GM10248 (cell line): ENCODE data around the gene RNF149.
A peak's percentile ranks its signal among the peaks of the same experiment; 100 is the strongest.

Experiments used
- CTCF ChIA-PET: fragments of 300-600 bp; sonication (Branson Sonifier 250); formaldehyde crosslinking; extraction: SDS; loops from one replicate; lab custom pipeline; 2021; ENCODE audit warnings: antibody characterized with exemption; lab: Yijun Ruan, JAX
- POLR2A ChIA-PET: fragments of 350-650 bp; sonication (Branson Sonifier 250); formaldehyde crosslinking; extraction: SDS; loops from one replicate; lab custom pipeline; 2020; ENCODE audit warnings: antibody characterized with exemption; lab: Yijun Ruan, JAX
- DNase-seq: peaks from one replicate; pipeline ENCODE4 v3.0.0; 2012; ENCODE audit errors: extremely low spot score
- CTCF ChIP-seq: IDR thresholded peaks from 2 replicates; pipeline ENCODE4 v1.5.1; 2012; ENCODE audit warnings: mild to moderate bottlenecking, low read depth; ENCODE audit errors: extremely low read depth, missing control alignments, control extremely low read depth

RNF149 gene

GRCh38 chr2:101274142-101274541, 34.4 kb downstream of the RNF149 start:
- ChIA-PET CTCF (interaction anchor here (0.9 kb wide), 1 partner anchor 24 kb away, joined by 3 read pairs; no protein-coding TSS in a partner anchor), POLR2A (no interaction called here)
- no peak for TF ChIP-seq CTCF
- DNase-seq = no peak

DNA sequence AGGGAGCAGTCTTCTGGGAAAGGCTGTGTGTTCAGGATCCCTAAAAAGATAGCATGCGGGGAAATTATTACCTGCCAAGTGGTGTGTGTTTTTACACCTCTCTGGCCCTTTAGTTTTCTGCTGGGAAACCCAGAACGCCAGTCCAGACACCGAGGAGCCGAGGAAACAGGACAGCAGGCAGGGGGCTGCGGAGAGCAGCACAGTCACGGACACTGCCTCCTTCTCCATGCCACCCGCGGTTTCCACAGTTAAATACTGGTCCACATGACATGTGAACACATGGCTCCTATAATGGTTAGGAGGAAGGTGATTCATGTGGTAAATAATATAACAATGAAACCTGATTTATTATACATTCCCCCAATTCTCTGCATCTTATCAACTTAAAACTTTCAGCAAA, 35.4 kb downstream of the RNF149 start:
- CTCF ChIA-PET = interaction anchor here (0.9 kb wide), 1 partner anchor 25 kb away, joined by 3 read pairs; no protein-coding TSS in a partner anchor
- POLR2A ChIA-PET = no interaction called here
- DNase-seq = no peak
- no peak for TF ChIP-seq CTCF

DNA sequence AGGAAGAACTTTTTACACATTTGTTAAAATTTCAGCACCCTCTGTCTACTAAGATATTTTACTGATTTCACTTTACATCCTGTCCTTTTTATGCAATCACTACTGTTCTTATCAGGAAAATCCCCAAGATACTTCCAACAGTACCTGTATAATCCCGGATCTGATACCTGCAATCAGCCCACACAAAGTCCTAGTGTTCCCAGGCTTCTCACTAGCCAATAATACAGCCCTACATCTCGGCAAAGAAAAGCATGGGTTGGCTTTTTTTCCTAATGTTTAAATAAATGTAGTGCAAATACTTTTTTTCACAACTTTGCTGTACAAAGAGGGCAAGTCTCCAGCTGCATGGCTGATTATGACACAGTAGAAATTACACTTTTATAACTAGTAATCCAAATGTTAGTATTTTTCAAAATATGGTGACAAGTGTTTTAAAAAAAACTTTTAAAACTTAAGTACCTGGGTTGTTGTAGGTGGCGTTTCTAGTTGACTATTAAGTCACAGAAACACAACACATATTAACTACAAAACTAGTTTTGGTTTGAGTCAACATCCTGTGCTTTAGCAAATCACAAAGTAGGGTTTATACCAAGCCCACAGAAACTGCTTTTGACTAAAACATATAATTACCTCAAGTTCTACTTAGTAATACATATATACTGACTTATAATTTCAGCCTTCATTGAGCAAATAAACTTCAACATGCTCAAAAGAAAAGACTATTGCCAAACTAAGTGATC, 36.3 kb downstream of the RNF149 start:
- no peak for TF ChIP-seq CTCF
- DNase-seq = peak; percentile 74
- ChIA-PET POLR2A (no interaction called here), CTCF (interaction anchor here (1.2 to 1.6 kb wide), 2 partner anchors 10 to 36 kb away, joined by 3 read pairs; partner anchors contain the start of gene RNF149)

GRCh38 chr2:101270700-101271259, 37.7 kb downstream of the RNF149 start:
- DNase-seq = no peak
- POLR2A ChIA-PET = no interaction called here
- no peak for TF ChIP-seq CTCF
- CTCF ChIA-PET = interaction anchor here (0.8 to 1.6 kb wide), 7 partner anchors 8 to 49 kb away, joined by 3 to 5 read pairs (median 3); partner anchors contain the start of gene RNF149

- CTCF ChIA-PET = interaction anchor here (0.9 to 1.5 kb wide), 6 partner anchors 9 to 973 kb away, joined by 3 to 7 read pairs (median 4); no protein-coding TSS in a partner anchor
- no peak for TF ChIP-seq CTCF
- POLR2A ChIA-PET = no interaction called here
- DNase-seq = peak; percentile 34
These were observed 40.5 kb downstream of the RNF149 start for GRCh38 chr2:101267671-101268656.
